Stimulated activated CD8-positive, alpha-beta memory T cell treated with anti-CD3 and anti-CD28 coated beads, Interleukin-12 subunit alpha, Interleukin-12 subunit beta, amount 100 ng/mL, for 1 hour (primary cell): ENCODE results near the gene MTREX.

ENCODE experiments used
- DNase-seq: peaks from one replicate; pipeline ENCODE4 v3.0.0-alpha.2; 2020; ENCODE audit warnings: low read depth

Gene MTREX

GRCh38 chr5:55472642-55473041 lies 164.9 kb downstream of the MTREX start:
- no peak for DNase-seq
